OCI-LY7 (cell line): ENCODE measurements around the gene OR51I1.

ENCODE experiments used
- CTCF ChIP-seq: fragments of 200-600 bp; sonication (generic); conservative IDR thresholded peaks from 2 replicates; pipeline ENCODE4 v1.5.1; 2014; ENCODE audit warnings: mild to moderate bottlenecking, antibody characterized with exemption, low read length, moderate library complexity, mixed read lengths
- EZH2phosphoT487 ChIP-seq: fragments of 200-600 bp; sonication (generic); IDR thresholded peaks from 2 replicates; pipeline ENCODE4 v1.6.1; 2018; ENCODE audit warnings: low read depth, borderline replicate concordance, mild to moderate bottlenecking, mixed run types, antibody characterized with exemption, low read length, moderate library complexity, mixed read lengths

- TF ChIP-seq EZH2phosphoT487 (no peak), CTCF (no peak)
These were observed 2.6 kb upstream of the OR51I1 start for GRCh38 chr11:5443835-5444393.
